Ammon's horn (tissue), 1 donor: ENCODE results near the gene COP1.
"Not testable (repeated sequence)": the region's sequence is repeated elsewhere in the genome, so short reads cannot be mapped to it uniquely, and the experiment has no call there.

Source experiments
- DNase-seq: peaks from one replicate; pipeline ENCODE4 v3.0.0-alpha.2; 2016; ENCODE audit warnings: low spot score

The COP1 gene

DNA sequence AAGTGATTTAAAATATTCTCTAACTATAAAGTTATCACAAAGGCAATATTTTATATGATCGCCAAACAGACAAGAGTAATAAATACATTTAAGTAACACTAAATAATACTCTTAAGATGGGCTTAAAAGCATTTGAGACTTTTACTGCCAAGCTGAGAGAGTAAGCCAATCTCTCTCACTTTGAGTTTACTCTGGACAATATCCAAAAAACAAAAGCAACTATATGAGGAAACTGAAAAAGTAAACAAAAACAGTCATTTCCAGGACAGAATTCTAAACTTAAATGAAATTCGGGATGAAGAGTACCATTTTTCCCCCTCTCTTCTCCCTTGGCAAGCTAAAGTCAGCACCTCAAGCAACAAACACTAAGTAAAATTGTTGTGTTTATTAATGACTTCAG lies 173.2 kb downstream of the COP1 start:
- DNase-seq: no peak

DNA sequence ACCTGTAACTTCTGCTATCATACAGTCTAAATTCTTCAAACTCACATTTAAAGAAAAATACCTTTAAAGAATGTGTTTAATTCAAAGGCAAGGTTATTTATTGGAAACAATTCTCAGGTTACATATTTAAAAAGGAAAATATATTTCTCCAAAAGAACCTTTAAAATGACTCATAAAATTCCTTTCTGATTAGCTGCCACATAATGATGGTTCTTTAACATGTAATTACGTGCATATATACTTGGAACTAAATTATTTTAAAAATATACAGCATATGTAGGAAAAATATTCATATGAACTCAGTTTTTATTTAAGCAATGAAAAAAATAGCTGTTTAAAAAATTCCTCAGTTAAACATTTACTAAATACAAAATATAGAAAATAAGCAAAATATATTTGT lies 173.6 kb downstream of the COP1 start:
- no peak for DNase-seq

DNA sequence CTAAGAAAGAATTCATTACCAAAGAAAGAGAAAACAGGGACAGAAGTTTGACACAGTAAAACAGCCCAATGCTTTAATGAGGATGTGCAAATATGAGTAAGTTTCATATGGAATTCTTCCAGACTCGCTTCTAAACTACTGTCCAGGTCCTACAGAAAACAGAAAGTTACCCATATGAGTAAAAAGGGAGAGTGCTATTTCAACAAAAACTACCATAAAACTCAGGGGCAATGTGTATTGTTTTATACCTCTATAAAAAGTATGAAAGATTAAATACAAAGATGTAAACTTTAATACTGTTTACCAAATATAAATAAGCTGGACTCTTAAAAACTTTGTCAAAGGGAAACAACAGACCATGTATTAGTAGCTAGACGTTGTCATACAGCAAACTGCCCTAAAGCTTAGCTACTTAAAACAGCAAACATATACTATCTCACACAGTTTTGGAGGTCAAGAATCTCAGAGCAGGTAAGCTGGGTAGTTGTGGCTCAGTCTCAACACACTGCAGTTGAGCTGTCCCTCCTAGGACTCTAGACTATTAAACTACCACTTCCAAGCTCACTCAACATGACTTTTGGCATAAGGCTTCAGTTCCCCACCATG lies 174.9 kb downstream of the COP1 start:
- no peak for DNase-seq

DNA sequence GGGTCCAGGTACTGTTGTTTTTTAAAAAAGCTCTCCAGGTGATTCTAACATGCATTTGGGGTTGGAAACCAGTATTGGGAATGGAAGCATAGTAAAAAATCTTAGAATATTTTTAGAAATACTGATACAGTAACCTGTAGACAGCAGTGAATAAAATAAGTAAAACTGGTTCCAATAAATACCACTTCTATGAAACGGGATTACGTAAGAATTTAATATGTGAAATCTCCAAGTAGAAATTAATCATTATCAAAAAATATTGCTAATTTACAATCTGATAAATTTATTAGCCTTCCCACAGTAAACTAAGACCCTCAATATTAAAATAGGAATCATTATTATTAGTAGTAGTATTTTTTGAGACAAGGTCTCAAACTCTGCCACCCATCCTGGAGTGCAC lies 177.5 kb downstream of the COP1 start:
- DNase-seq: no peak

DNA sequence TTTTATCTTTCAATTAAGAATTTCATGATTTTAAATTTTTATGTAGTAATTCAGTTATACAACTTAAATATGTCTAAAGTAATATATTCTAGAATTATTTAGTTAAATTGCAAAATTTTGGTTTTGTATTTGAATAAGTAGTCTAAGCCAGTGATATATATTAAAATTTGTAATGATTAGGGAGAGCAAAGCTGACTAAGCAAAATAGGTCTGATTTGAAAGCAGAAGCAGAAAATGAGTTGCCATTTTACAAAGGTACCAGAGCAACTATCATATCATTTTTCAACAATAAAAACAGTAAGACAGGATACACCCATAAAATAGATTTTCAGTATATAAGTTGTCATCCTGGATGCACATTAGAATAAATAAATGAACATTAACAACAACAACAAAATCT lies 177.9 kb downstream of the COP1 start:
- DNase-seq: no peak

DNA sequence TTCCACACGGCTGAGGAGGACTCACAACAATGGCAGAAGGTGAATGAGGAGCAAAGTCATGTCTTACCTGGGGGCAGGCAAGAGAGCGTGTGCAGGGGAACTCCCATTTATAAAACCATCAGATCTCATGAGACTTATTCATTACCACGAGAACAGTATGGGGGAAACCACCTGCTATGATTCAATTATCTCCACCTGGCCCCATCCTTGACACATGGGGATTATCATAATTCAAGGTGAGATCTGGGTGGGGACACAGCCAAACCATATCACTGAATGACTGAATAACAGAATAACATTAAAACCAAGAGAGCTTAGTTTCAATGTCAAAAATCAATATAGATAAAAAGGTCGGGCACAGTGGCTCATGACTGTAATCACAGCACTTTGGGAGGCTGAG lies 179.2 kb downstream of the COP1 start:
- DNase-seq: not testable (repeated sequence)

DNA sequence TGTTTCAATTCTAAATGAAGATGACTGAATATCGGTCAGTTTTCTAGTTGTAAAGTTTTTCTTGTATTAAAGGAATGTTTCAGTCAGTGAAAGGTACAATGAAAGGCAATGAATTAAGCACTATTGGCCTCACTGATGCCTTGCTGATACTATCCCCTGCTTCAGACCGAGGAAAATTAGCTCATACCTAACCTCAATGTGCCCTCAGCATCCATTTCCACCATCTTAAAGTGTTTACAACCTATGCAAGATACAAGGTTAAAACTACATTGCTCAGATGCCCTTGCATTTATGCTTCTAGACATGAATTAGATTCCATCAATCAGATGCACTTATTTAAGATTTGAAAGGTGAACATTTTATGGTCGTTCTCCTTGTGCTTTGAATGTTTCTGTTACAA lies 184.5 kb downstream of the COP1 start:
- DNase-seq: no peak

DNA sequence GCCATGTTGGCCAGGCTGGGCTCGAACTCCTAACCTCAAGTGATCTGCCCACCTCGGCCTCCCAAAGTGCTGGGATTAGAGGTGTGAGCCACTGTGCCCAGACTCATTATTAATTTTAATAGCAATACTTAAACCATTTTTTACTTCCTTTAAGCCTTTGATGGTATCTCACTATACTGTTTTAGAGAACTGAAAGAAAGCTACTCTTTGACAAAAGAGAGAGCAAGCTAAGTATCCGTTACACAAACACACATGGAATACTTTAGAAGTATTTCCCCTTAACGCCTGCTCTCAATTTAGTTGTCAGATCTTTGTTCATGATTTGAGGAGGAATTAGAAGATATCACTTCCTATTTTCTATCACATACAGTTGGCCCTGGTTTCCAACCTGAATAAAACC lies 189.4 kb downstream of the COP1 start:
- DNase-seq: no peak

DNA sequence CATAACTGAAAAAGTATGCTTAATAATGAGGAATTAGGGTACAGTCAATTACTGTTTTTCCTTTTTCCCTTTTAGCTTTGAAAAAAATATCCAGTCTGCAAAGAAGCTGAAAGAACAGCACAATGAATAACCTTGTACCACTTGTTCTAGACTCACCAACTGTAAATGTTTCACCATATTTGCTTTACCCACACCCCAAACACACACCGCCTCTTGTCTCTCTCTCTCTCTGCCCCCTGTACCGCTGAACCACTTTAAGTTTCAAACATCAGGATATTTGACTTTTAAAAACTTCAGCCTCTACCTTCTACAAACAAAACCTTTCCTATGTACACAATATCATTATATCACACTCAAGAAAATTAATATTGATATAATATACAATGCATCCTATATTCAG lies 197.1 kb downstream of the COP1 start:
- no peak for DNase-seq

DNA sequence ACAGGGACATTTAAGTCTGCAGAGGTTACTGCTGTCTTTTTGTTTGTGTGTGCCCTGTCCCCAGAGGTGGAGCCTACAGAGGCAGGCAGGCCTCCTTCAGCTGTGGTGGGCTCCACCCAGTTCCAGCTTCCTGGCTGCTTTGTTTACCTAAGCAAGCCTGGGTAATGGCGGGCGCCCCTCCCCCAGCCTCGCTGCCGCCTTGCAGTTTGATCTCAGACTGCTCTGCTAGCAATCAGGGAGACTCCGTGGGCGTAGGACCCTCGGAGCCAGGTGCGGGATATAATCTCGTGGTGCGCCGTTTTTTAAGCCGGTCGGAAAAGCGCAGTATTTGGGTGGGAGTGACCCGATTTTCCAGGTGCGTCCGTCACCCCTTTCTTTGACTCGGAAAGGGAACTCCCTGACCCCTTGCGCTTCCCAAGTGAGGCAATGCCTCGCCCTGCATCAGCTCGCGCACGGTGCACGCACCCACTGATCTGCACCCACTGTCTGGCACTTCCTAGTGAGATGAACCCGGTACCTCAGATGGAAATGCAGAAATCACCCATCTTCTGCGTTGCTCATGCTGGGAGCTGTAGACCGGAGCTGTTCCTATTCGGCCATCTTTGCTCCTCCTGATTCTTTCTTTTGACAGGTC lies 199.2 kb downstream of the COP1 start:
- not testable (repeated sequence) for DNase-seq

DNA sequence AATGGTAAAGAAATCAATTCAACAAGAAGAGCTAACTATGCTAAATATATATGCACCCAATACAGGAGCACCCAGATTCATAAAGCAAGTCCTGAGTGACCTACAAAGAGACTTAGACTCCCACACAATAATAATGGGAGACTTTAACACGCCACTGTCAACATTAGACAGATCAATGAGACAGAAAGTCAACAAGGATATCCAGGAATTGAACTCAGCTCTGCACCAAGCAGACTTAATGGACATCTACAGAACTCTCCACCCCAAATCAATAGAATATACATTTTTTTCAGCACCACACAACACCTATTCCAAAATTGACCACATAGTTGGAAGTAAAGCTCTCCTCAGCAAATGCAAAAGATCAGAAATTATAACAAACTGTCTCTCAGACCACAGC lies 212.4 kb downstream of the COP1 start:
- not testable (repeated sequence) for DNase-seq

DNA sequence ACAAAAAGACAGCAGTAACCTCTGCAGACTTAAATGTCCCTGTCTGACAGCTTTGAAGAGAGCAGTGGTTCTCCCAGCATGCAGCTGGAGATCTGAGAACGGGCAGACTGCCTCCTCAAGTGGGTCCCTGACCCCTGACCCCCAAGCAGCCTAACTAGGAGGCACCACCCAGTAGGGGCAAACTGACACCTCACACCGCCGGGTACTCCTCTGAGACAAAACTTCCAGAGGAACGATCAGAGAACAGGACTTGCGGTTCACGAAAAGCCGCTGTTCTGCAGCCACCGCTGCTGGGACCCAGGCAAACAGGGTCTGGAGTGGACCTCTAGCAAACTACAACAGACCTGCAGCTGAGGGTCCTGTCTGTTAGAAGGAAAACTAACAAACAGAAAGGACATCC lies 214.3 kb downstream of the COP1 start:
- DNase-seq: not testable (repeated sequence)

DNA sequence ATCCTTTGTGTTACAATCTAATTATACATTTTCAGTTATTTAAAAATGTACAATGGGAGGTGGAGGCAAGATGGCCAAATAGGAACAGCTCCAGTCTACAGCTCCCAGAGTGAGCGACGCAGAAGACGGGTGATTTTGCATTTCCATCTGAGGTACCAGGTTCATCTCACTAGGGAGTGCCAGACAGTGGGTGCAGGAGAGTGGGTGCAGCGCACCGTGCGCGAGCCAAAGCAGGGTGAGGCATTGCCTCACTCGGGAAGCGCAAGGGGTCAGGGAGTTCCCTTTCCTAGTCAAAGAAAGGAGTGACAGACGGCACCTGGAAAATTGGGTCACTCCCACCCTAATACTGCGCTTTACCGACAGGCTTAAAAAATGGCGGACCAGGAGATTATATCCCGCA lies 214.9 kb downstream of the COP1 start:
- not testable (repeated sequence) for DNase-seq

DNA sequence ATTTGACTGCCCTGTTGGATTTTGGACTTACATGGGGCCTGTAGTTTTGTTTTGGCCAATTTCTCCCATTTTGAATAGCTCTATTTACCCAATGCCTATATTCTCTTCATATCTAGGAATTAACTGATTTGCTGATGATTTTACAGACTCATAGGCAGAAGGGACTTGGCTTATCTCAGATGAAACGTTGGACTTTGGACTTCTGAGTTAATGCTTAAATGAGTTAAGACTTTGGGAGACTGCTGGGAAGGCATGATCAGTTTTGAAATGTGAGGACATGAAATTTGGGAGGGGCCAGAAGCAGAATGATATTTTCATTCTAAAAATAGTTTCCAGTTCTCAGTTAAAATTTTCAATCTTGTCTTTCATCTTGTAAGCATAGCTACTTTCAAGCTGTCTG lies 222.3 kb downstream of the COP1 start:
- no peak for DNase-seq

DNA sequence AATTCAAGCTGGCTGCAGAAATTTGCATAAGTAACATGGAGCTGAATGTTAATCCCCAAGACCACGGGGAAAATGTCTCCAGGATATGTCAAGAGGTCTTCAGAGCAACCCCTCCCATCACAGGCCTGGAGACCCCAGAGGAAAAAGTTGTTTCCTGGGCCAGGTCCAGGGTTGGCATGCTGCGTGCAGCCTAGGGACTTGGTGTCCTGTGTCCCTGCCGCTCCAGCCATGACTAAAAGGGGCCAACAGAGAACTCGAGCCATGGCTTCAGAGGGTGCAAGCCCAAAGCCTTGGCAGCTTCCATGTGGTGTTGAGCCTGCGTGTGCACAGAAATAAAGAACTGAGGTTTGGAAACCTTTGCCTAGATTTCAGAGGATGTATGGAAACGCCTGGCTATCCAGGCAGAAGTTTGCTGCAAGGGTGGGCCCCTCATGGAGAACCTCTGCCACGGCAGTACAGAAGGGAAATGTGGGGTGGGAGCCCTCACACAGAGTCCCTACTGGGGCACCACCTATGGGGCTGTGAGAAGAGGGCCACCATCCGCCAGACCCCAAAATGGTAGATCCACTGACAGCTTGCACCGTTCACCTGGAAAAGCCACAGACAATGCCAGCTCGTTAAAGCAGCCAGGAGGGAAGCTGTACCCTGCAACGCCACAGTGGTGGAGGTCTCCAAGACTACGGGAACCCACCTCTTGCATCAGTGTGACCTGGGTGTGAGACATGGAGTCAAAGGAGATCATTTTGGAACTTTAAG lies 222.9 kb downstream of the COP1 start:
- DNase-seq: no peak

DNA sequence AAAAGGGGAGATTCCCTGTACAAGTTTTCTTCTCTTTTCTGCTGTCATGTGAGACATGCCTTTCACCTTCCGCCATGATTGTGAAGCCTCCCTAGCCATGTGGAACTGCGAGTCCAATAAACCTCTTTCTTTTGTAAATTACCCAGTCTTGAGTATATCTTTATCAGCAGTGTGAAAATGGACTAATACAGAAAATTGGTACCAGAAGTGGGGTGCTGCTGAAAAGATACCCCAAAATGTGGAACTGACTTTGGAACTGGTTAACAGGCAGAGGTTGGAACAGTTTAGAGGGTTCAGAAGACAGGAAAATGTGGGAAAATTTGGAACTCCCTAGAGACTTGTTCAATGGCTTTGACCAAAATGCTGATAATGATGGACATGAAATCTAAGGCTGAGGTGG lies 223.7 kb downstream of the COP1 start:
- not testable (repeated sequence) for DNase-seq

DNA sequence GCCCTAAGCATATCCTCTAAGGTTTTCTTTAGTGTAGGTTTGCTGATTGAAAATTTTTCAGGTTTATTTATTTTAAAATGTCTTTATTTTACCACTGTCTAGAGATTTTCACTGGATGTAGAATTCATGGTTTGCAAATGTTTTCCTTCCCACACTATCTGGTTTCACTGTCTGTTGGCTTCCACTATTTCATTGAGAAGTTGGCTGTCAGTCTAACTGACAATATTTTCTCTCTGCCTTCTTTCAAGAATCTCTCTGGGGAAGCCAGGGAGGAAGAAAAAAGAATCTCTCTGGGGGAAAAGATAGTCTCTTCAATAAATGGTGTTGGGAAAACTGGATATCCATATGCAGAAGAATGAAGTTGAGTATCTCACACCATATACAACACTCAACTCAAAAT lies 226.0 kb downstream of the COP1 start:
- DNase-seq: no peak

DNA sequence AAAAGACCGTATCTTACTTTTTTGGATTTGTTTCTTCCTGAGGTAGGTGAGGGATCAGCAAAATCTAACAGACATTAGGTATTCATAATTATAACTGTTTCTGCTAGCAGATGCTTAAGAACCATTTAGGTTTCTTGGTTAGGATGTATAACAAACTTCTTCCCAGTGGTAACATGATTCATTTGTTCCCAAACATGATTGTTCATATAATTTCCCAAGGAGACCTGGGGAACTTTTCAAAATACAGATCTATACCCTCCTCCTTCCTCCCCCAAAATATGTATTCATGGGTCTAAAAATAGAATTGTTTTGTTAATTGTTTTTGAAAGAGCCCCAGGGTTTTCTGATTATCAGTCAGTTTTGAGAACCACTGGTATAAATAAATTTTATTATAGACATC lies 228.2 kb downstream of the COP1 start:
- no peak for DNase-seq

DNA sequence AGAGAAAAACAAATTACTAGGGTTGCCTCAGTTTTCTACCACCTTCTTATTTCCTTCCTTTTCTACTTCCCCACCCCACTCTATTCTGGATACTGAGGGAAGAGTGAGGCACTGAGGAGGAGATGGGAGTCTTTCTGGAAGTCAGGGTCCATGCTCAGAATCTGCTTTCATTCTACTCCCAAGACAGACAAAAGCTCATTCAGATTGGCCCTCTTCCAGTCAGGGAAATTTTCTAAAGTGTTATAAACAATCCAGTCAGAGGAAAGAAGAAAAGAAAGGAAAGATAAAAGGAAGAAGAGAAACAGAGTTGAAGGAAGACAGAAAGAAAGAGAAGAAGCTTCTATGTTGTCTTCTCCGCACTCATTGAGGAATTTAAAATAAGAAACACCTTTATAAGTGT lies 228.6 kb downstream of the COP1 start:
- no peak for DNase-seq

DNA sequence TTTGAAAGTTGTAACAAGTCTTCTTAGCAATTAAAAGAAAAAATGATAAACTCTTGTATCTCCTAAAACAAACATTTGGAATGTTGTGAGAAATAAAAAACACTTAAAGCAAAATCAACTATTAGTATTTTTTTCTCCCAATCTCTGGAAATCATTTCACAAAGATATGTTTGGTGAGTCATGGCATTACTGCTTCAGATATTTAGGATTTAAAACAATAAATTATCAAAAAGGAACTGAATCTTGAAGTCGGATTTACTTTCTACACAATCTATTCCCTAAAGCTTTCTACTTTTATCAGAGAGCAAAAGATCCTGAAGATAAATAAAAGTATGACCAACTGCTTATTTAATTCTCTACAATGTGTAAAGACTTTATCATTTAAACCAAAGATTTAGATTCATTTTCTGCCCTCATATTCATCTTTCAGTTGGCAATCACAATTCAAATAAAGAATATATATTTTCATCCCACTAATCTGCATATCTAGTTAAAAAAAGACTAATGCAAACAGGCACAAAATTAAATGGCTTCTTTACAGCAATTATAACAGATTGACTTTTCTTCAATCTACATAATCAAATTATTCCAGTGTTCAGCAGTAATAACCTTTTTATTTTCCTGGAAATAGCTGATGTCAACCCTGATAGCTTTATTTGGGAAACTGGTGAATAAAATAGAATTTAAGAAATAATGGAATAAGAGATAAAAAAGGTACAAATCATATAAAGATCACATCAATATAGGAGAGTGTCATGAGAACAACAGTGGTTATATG lies 230.0 kb downstream of the COP1 start:
- no peak for DNase-seq

DNA sequence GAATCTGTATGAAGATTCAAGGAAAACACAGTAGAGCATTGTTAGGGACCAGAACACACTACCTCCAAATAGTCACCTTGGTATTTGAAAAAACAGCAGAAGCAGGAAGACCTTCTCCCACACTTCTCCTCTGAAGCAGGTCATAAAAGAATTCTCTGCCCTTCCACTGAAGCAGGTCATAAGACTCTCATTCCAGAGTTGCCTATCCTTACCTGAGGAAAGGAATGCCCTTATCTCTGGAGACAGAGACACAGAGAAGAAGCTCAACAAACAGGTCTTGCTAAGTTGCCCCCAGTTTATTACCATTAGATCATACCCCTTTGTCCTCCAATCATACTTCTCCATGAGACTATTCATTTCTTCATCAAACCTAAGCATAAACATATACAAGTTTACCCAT lies 237.9 kb downstream of the COP1 start:
- DNase-seq: no peak

DNA sequence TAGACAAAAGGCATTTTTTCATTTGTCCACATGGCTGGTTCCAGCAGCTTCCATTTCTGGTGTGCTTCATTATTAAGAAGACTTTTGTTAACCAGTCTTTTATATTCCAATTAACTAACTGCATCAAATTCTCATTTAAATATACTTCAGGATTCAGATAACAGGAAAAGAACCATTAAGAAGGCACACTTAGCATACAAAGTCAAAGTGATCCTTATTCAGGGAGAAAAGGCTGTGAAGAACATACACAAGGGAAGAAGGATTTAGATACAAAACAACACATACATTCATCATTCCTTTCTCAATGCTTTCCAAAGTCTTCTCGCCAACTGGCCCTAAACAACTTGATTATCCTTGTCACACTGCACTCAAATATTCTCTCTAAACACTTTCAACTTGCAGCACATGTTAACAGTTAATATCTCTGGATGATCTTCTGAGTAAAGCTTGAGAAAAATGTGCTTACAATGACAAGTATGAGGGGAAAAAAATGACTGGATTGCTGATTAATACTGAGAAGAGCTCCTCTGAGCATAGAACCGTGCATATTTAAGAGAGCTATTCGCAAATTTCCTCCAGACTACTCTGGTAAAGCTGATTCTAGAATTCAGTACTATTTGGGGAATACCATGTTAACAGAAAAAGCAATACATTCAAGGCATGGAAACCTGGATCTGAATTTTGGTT lies 238.5 kb downstream of the COP1 start:
- no peak for DNase-seq
